GM19324 (cell line): ENCODE measurements around the gene MAFG.

Experiments
- ATAC-seq: cut with Tn5 transposase; IDR thresholded peaks from one replicate; pipeline ENCODE4 v1.9.1; 2021; ENCODE audit warnings: mild to moderate bottlenecking, moderate library complexity; ENCODE audit not compliant: unreplicated experiment, low FRiP score

MAFG gene

DNA sequence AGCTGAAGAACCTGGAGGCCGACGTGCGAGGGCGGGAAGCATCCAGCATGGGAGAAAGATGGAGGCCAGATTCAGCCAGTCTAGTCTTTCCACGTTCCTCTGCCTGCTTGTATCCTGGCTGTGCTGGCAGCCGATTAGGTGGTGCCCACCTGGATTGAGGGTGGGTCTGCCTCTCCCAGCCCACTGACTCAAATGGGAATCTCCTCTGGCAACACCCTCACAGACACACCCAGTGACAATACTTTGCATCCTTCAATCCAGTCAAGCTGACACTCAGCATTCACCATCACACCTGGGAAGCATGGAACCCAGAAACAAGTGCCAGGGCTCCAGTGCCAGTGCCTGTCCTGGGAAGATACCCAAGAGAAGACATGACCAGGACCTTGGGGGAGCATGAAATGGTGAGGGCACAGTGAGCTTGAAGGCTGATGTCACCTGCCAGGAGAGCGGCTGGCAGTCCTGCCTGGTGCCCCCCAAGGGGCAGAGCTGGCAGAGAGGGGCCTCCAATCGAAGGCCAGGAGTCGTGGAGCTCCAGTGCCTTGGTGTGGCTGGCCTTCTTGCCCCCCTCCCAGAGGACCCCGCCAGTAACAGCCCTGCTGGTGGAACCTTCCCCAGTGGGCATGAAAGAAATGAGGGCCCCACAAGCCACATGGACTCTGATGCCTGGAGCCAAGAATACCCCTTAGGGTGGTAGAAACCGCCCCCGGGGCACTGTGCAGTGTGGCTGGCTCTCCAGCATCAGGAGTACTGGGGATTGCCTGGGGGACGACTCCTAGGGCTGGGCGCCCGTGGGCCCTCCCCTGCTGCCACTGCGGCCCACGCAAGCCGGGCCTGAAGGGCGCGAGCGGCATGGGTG, 26.1 kb downstream of the MAFG start:
- no peak for ATAC-seq

DNA sequence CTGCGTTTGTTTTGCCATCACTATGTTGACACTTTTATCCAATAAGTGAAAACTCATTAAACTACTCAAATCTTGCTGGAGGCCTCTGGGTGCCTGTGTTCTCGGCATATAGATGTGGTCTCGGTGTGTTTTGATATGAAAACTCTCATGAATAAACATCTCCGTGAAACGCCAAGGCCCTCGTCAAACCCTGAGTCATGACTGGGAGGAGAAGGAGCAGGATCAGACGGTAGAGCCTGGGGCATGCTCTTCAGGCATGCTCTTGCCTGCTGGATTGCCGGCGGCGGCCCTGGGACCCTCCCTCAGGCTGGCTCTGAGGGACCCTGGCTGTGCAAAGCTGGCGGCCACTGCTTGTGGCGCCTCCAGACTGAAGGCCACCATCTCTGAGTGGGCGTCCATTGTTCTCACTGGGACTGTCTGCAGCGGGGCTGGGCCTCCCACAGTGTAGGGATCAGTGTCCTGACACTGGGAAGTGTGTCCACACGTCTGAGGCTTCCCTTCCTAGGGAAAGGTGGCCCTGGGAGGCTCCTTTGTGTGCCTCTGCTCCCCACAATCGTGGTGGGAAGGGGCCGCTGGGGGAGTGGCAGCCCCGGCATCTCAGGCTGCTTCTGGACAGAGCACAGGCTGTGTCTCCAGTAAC, 27.2 kb downstream of the MAFG start:
- ATAC-seq, result no peak

DNA sequence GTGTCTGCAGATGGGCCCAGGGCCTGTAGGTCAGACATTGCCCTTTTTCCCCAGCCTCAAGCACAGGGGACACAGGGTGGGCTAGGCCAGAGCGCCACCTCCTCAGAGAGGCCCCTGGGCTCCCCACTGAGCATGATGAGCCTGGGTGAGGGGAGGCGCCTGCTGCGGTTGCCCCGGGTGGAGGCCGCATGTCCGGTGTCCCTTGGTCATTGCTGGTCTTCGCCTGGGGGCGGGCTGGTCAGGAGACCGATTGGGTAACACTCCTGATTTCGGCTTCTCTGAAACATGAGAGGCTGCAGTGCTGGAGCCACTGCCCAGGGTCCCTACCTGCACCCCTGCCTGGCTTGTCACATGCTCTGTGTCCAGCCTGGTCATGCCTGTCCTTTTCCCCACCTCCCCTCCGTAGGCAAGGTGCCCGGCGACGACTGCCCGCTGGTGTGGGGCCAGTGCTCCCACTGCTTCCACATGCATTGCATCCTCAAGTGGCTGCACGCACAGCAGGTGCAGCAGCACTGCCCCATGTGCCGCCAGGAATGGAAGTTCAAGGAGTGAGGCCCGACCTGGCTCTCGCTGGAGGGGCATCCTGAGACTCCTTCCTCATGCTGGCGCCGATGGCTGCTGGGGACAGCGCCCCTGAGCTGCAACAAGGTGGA, 27.9 kb downstream of the MAFG start:
- ATAC-seq, result no peak

DNA sequence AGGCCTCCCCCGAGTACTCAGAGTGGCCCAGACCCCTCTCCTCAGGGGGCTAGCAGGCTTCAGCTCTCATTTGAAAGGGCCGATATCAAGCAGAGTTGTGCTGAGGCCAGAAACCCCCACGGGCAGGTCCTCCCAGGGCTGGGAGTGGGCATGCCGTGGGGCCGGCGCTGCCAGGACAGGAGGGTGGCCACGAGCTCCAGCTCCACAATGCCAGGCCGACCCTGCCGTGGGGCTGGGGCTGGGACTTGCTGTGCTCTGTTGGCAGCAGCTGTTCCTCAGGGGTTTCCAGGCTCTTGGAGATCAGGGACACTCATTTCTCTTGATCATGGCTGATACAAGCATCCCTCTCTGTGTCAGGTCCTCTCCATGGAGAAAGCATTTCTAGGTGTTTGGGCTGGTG, 28.6 kb downstream of the MAFG start:
- no peak for ATAC-seq

DNA sequence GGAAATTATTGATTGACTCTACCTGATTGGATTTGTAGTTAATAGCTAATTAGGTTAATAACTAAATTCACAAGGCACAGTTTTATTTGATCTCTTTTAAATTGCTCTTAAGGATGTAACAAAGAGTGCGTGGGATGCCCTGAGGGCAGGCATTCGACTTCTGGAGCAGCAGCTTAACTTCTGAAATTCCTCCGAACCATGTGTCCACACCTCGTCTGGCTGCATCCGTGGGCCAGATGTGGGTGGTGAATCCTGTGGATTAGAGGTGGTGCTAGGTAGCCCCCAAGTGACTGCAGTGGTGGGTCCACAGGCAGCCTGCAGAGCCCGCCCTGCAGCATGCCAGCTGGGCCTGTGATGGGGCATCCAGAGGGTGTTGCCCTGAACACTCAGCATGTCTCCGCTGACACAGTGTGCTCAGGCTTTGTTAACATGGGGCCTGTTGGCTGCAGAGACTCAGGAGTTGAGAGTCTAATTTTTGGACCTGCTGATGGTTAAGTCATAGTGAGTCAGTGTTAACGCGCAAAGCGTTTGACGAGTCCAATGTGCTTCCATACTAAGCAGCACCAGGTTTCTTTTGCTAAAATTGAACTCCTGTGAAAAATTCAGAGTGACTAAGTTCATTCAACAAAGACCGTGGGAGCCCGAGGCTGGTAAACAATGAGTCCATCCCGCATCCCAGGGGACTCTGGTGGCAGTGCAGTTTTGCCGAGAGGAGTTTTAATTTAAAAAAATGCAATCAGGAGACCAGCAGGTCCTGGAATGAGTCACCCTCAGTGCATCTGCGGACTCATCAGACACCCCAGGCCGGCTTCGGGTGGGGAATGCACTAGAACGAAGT, 29.3 kb downstream of the MAFG start:
- ATAC-seq, result no peak

DNA sequence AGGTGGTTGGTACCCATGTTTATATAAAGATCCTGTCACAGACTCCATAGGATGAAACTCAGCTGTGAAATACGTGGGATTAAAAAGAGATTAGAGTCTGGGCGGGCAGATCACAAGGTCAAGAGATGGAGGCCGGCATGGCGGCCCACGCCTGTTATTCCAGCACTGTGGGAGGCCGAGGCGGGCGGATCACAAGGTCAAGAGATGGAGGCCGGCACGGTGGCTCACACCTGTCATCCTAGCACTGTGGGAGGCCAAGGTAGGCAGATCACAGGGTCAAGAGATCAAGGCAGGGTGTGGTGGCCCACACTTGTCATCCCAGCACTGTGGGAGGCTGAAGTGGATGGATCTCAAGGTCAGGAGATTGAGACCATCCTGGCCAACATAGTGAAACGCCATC, 32.1 kb downstream of the MAFG start:
- ATAC-seq, result no peak

DNA sequence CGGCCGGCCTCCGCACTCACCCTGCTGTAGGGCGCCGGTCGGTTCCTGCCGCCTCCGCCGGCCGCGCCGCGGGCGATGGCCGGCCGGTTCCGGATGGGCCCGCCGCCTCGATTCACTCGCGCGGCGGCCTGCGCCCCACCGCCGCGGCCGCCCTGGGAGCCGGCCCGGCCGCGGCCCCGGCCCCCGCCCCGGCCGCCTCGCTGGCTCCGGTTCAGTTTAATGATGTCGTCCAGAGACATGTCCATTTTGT, 36.3 kb downstream of the MAFG start:
- ATAC-seq, result no peak

DNA sequence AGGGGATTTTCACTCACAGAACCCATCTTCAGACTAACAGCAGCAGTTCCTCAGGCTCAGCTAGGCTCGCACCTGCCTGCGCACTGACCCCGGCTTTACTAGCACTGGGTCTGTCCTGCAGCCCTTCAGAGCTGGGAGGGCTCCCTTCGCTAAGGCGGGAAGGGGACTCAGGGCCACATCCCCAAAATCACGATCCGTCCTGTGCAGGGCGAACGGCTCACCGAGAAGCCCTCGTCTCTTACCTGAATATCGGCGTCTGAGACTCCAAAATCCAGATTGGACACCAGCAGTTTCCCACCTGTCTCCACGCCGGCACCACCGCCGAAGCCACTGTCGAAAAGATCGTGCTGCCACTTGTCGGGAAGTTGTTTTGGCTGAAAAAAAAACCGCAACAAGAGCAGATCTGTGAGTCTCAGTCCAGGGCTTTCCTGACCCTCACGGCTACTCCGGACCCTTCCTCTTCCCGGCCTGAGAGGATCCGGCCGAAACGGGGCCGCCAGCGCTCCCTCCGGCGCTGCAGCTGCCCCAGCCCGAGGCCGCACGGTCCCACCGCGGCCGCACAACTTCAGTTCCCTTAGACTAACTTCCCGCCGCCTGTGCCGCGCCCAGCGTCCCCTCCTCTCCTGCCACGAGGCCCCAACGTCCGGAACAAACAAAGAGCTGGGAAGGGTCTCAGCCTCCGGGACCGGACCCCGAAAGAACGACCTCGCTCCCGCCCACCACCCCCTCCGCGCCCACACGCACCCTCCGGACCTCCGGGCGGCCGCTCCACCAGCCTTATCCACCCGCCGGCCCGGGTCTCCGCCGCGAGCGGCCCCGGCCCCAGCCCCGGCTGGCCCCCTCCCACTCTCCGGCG, 36.9 kb downstream of the MAFG start:
- peak; percentile 15 for ATAC-seq

DNA sequence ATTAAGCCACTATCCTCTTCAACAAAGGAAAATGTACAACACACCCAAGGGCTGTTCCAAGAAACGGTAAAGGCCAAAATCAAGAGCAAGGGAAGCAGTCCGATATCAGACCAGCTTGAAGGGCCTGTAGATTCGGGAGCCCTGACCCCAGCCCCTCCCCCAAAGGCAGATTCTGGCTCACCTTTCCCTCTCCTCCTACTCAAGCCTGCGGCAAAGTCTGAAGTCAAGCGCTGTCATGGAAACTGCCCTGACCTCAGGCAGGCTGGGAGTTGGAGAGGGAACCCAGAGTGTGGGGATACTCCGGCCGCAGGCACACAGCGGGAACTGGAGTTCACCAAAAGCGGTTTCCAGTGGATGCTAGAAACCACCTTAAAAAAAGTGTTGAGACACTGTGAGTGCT, 37.9 kb downstream of the MAFG start:
- no peak for ATAC-seq

DNA sequence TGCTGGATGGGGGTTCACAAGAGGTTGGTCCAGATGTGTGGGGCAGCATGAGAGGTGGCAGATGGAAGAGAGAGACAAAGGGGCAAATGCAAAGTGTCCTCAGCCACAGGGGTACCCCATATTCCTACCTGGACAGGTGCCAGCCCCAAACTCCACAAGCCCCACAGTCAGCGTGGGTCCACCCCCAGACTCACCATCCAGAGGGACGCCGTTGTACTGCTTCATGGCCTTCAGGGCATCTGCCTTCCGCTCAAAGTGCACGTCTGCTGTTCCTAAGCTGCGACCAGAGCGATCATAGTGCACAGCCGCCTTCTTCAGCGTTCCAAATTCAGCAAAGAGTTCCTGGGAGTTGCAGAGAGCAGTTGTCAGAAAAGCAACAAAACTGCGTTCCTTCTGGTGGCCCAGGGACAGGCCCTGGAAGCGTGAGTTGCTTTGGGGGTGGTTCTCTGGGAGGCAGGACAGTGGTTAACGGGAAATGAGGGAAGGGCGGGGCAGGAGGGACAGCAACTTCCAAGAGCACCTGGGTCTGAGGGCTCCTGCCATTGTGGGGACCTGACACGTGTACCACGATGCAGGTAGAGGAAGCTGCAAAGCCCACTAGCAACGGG, 38.4 kb downstream of the MAFG start:
- no peak for ATAC-seq

DNA sequence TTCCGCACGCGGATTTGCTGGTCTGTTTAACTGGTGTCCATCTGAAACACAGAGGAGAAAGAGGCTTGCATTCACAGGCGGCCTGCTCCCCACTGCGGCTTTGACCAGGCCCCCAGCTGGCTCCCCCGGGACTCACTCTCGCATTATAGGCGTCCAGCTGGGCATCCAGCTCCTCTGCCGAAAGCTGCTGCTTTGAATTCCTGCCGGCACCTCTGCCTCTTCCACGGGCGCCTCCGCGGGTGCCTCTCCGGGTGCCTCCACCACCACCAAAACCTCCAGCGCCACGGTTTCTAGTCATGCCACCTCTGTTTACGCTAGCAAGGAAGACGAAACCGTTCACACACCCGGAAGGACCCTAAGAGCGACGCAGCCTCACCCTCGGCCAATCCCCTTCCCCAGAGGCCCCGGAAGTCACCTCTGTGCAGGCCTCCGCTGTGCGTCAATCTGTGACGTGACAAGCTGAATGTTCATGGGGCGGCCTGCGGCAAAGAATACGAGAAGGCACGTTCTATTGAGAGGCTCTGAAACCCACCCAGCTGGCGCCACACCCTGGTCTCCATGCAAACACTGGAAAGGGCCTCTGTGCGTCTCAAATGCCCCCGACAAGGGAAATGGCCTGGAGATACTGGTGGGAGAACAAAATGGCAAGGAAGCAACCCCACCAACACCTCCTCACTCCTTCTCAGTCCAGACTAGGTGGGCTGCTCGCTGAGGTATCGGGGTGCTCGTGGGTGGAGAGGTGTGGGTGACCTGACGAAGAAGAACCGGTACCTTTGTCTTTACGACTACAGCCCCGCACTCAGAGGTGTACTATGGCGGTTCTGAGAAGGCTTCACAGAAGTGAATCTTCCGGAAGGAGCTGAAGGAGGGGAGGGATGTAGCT, 39.2 kb downstream of the MAFG start:
- ATAC-seq, result no peak

DNA sequence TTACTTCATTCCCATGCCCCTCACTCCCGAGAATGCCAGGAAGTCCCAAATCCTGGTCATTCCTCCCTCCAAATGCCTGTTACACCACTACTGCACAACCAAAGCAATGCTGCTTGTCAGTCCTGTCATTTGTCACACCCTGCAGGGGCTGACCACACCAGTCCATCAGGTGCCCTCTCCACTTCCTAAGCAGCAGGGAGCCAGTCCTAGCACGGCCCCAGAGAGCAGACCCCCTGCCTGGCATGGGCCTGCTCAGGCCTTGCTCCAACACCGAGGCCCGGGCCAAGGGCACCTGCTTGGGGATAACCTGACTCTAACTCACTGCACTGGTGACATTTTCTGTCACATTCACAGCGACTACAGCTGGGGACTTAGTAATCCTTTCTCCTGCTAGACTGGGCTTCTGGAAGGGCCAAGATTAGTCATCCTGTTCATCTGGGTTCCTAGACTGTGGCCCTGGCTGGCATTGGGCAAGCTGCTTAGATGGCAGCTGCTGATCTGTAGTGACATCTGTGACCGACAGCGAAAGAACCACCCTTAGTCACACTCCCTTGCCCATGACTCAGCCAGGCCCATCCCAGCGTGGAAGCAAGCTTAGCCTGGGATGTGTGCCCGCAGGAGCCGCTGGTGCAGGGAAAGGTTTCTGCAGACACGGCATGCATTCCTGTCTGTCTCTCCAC, 41.5 kb downstream of the MAFG start:
- no peak for ATAC-seq

DNA sequence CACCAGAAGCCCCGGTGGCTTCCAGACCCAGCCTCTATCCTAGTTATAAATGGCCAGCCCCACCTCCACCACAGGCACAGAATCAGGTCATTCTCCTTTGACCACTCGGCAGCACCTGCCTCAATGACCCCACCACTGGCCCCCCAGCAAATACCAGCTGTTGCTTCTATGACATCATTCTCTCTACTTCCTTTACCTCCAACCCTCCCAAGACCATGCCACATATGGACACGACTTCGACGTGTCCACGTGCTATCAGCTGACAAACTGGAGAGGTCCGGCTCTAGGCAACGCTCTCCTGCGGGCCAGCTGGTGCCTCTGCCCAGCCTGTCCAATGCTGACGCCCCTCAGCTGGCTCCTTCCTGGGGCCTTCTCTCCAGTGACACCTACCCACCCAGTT, 42.1 kb downstream of the MAFG start:
- ATAC-seq, result no peak

DNA sequence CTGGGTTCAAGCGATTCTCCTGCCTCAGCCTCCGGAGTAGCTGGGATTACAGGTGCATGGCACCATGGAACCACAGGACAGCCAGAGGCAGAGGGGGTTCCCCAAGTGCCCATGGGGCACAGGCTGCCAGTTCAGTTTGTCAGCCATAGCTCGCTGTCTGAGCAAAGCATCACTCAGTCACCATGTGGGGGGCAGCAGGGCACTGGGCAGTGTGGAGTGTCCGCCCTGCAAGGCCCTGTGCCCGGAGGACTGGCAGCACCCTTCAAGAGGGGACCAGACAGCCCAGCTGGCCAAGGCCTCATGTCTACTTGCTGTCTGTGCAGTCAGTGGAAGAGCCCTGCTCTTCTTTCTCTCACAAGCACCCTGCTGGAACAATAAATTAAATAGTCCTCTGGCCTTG, 42.6 kb downstream of the MAFG start:
- no peak for ATAC-seq

DNA sequence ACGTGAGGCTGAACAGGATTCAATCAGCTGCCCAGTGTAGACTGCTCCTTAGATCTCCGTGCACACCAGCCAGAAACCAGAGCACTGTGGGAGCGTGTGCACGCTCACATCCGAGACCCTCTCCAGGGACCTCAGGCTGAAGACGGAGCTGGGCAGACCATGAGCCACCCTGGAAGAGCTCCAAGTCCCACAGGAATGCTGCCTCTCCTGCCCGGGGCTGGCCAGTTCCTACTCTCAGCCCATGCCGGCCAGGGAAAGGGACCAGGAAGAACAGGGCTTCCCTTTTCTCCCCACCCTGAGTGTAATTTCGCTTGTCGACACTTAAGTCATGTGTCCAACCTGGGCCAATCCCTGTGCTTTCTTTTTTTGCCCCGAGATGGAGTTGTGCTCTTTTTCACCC, 43.0 kb downstream of the MAFG start:
- ATAC-seq, result no peak

DNA sequence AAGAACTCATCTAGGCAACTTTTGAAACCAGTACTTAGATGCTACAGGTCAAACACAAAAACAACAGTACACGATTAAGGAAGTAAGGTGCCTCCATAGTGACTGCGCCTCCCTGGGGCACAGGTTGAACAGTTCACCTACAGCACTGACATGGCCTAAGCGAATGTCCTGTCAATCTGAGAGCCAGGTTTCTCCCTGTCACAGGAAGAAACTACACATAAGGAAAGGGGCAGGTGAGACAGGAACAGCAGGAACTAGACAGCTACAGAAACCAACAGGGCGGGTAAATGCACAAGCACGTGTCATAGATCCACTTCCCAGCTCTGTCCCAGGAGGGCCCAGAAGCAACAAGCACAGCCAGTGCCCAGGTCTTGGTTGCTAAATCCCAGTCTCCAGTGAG, 48.4 kb downstream of the MAFG start:
- ATAC-seq, result no peak

DNA sequence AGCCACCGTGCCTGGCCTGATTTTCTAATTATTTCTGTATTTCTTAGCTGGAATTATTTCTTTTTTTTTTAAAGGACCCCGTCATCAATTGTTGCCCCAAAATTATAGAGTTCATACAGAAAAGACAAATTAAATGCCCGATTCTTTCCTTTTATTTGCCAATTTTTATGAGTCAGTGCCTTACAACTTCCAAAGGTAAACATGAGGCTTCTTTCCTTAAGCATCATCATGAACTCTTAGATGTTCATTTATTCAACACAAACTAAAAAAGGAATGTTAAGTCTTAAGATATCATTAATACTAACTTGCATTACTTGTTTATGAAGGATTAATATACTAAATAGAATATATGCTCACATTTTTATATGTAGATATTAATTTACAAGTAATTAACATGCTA, 49.2 kb downstream of the MAFG start:
- ATAC-seq, result no peak

DNA sequence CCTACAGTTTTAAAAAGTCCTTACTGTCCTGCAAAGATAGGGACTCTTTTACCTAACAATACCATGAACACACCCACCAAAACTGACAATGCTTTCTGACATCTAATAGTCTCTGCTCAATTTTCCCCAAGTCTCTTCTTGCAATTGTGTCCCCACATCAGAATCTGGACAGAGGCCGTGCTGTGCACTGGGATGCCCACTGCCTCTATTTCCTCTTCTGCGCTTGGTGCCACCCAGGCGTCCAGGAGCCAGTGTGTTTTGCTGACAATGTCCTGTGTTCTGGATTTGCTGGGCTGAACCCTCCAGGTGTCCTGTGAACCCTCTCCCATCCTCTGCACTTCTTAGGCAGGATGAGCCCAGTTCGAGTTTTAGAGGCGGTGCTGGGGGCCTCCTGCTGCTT, 50.0 kb downstream of the MAFG start:
- no peak for ATAC-seq
